Ovary (tissue), 3 donors: Measurements from ENCODE around the gene EPHA8.

Source experiments
- EP300 ChIP-seq: sonication (generic); formaldehyde crosslinking; IDR thresholded peaks from one replicate; pipeline ENCODE4 v1.6.1; 2017; ENCODE audit warnings: antibody characterized with exemption
- TF ChIP-seq, protein P1 (sequence below), 3 donors: fragments of 450-650 bp in 2 of 3; fragments of 200-600 bp in 1 of 3; IDR thresholded peaks; one replicate each; pipeline versions ENCODE4 v1.5.1 to v1.8.0; 2016 to 2022; ENCODE audit warnings: antibody characterized with exemption in 3 of 3, mild to moderate bottlenecking in 1 of 3
- donor health status: DM: no; HTN: no; CAD: no.

GRCh38 chr1:22641247-22641646, 78.0 kb downstream of the EPHA8 start:
- TF ChIP-seq, protein P1, sequence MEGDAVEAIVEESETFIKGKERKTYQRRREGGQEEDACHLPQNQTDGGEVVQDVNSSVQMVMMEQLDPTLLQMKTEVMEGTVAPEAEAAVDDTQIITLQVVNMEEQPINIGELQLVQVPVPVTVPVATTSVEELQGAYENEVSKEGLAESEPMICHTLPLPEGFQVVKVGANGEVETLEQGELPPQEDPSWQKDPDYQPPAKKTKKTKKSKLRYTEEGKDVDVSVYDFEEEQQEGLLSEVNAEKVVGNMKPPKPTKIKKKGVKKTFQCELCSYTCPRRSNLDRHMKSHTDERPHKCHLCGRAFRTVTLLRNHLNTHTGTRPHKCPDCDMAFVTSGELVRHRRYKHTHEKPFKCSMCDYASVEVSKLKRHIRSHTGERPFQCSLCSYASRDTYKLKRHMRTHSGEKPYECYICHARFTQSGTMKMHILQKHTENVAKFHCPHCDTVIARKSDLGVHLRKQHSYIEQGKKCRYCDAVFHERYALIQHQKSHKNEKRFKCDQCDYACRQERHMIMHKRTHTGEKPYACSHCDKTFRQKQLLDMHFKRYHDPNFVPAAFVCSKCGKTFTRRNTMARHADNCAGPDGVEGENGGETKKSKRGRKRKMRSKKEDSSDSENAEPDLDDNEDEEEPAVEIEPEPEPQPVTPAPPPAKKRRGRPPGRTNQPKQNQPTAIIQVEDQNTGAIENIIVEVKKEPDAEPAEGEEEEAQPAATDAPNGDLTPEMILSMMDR (IDR thresholded peaks at IDR 0.05) = no peak
- no peak for TF ChIP-seq EP300
